ENCODE measurements around the gene SLC2A1. TPM values are rescaled to one million over a fixed set of nuclear protein-coding genes. Genes with fewer than 3 reads are reported as not detected.

Gene SLC2A1
- total RNA-seq (2011; cell fraction: chromatin; rRNA removed; ENCODE audit: low replicate concordance): 278 and 566 TPM in 2 replicates
- 420 and 508 TPM in 2 replicates for total RNA-seq (2011; cell fraction: nucleolus; rRNA removed)
- total RNA-seq (2011; cell fraction: nucleoplasm; rRNA removed): 435 and 495 TPM in 2 replicates
- 93.1 and 145 TPM in 2 replicates for total RNA-seq (2014; rRNA removed)
- total RNA-seq (2014; rRNA removed; fragmentation: Illumina TruSeq; extraction: Trizol): 39.4 and 42.8 TPM in 2 replicates
- 34.9 and 37.4 TPM in 2 replicates for total RNA-seq (2015; rRNA removed; fragmentation: Illumina TruSeq; extraction: Trizol)
- total RNA-seq (2021): 141 and 153 TPM in 2 replicates
- 53.4 and 142 TPM in 2 replicates for polyA plus RNA-seq (2011; rRNA removed)
- 95.7 and 144 TPM in 2 replicates for polyA plus RNA-seq (2011; cell fraction: cytosol; rRNA removed)
- polyA plus RNA-seq (2011; cell fraction: nucleus; rRNA removed): 174 and 230 TPM in 2 replicates
- polyA plus RNA-seq (2012): 54.8 and 81.2 TPM in 2 replicates
- polyA plus RNA-seq (2014; fragmentation: Illumina TruSeq; extraction: Trizol): 73.4 and 73.6 TPM in 2 replicates
- 10 to 100 TPM; 12.6 to 22.9 TPM for polyA plus RNA-seq (2014; fragmentation: Nextera tagmentation; extraction: Ambion mirVana)
- polyA plus RNA-seq (2014; rRNA removed): 48.0 and 52.8 TPM in 2 replicates
- 56.6 and 73.8 TPM in 2 replicates for polyA minus RNA-seq (2011; rRNA and poly(A)+ RNA removed)
- polyA minus RNA-seq (2011; cell fraction: cytosol; rRNA and poly(A)+ RNA removed): 98.1 and 111 TPM in 2 replicates
- polyA minus RNA-seq (2011; cell fraction: nucleus; rRNA and poly(A)+ RNA removed): 86.4 and 99.1 TPM in 2 replicates
- Bru-seq, nascent RNA: percentile 93 among the genes with signal in this experiment
- percentile 81 among the genes with signal in this experiment for BruChase-seq, experiment 1, labeled RNA remaining after a 2-hour chase
- percentile 81 among the genes with signal in this experiment for BruChase-seq, experiment 2, labeled RNA remaining after a 6-hour chase
- long read RNA-seq, experiment 1, transcript SLC2A1-203 (10 exons, 3,670 nt): major isoform, 376 of 1,122 reads
- long read RNA-seq, experiment 1, transcript SLC2A1-204 (2 exons, 541 nt): minor isoform, 10 of 1,122 reads
- long read RNA-seq, experiment 1, partial matches to known transcripts: 595 of 1,122 reads
- long read RNA-seq, experiment 1, other reads (novel, unspliced or antisense): 139 of 1,122 reads
- long read RNA-seq, experiment 2, transcript SLC2A1-203 (10 exons, 3,670 nt): major isoform, 161 of 317 reads
- long read RNA-seq, experiment 2, partial matches to known transcripts: 50 of 317 reads
- long read RNA-seq, experiment 2, other reads (novel, unspliced or antisense): 100 of 317 reads
- long read RNA-seq, experiment 3, transcript SLC2A1-203 (10 exons, 3,670 nt): major isoform, 88 of 105 reads
- long read RNA-seq, experiment 3, partial matches to known transcripts: 10 of 105 reads
- long read RNA-seq, experiment 3, other reads (novel, unspliced or antisense): 5 of 105 reads

GRCh38 chr1:42958488-42959319 lies at the start of gene SLC2A1:
Gene SLC2A1 (minus strand): TSS chr1:42958868. CDS start chr1:42958651, 217 bp downstream.
- Histone ChIP-seq H2AFZ (ENCODE audit: low read depth, low read length) (peak within 1 kb of the TSS; percentile 73), H3K4me3 (peak within 1 kb of the TSS; percentile 91), H3K9me3 (replicated peaks; ENCODE audit: control insufficient read depth, insufficient read depth, low read depth, low read length) (no peaks in the 10 kb centered on the region), H3K36me3 (ENCODE audit: control insufficient read depth, insufficient read depth, low read length) (peaks cover 30% of the 10 kb centered on the region), H3K9ac (ENCODE audit: insufficient read depth in 1 of 2, low read depth in 2 of 2, low read length in 2 of 2) (peak within 1 kb of the TSS; percentile 79 to 97), H3K9me1 (ENCODE audit: control insufficient read depth, insufficient read depth, low read length) (peaks cover 16% of the 10 kb centered on the region), H3K4me2 (ENCODE audit: insufficient read depth, low read length) (peak within 1 kb of the TSS; percentile 94), H4K20me1 (replicated peaks; ENCODE audit: control insufficient read depth, insufficient read depth, low read length) (peaks cover 38% of the 10 kb centered on the region), H3K79me2 (ENCODE audit: control insufficient read depth, insufficient read depth, low read length) (peaks cover 69% of the 10 kb centered on the region), H3K27ac (ENCODE audit: extremely low read depth, low read depth, low read length) (peak within 1 kb of the TSS; percentile 92), H3K4me1 (replicated peaks in 1 of 2; ENCODE audit: control insufficient read depth in 2 of 2, insufficient read depth in 2 of 2, low read length in 2 of 2) (peaks cover 69 to 71% of the 10 kb centered on the region in 2 experiments), H3K27me3 (ENCODE audit: control insufficient read depth in 2 of 2, insufficient read depth in 2 of 2, low read length in 2 of 2) (no peaks in the 10 kb centered on the region)
- intact Hi-C loops (cut with micrococcal nuclease): loop anchor here (1.0 kb wide), 1 partner anchor 22 kb away; no protein-coding TSS in a partner anchor
- WGBS (ENCODE audit: insufficient coverage, low coverage, missing lambda C conversion rate): 2% methylated on average over 82 of the region's 87 CpGs
- in situ Hi-C loops (cut with MboI): no loop called here
- ChIA-PET CTCF (ENCODE audit: low intra/inter-chr PET ratio) (interaction anchor here (1.0 kb wide), 1 partner anchor 115 kb away, joined by 3 read pairs; no protein-coding TSS in a partner anchor), POLR2A (interaction anchor here (0.6 to 1.7 kb wide), 10 partner anchors 9 to 524 kb away, joined by 3 to 9 read pairs (median 3); no protein-coding TSS in a partner anchor)
- BruUV-seq (replicated peaks): no TSS peak
- peak; percentile 84 for ATAC-seq
- FAIRE-seq: peak; percentile 63
- DNase-seq (ENCODE audit: extremely low read depth in 1 of 4, low spot score in 3 of 4): peak; percentile 98 to 99 (median 98)
- TF ChIP-seq CHD2 (IDR thresholded peaks at IDR 0.05; ENCODE audit: low read depth, low read length): no peak
- TF ChIP-seq MYBL2 (IDR thresholded peaks at IDR 0.05; ENCODE audit: low read depth): no peak
- no peak for TF ChIP-seq MYBL2 (CRISPR knock-in tag; IDR thresholded peaks at IDR 0.05; ENCODE audit: borderline replicate concordance)
- peak; percentile 49; the same call in 1 of the 2 replicates for TF ChIP-seq ATF4 (CRISPR knock-in tag; IDR thresholded peaks at IDR 0.05)
- TF ChIP-seq PHTF2 (CRISPR knock-in tag; IDR thresholded peaks at IDR 0.05): no peak
- no peak; the same call in 1 of the 2 replicates for TF ChIP-seq GATAD2B (IDR thresholded peaks at IDR 0.05; ENCODE audit: borderline replicate concordance)
- TF ChIP-seq ZBTB5 (IDR thresholded peaks at IDR 0.05): no peak
- TF ChIP-seq PRMT5 (CRISPR knock-in tag; IDR thresholded peaks at IDR 0.05): no peak
- peak; percentile 45; the same call in 1 of the 2 replicates for TF ChIP-seq HMGXB4 (CRISPR knock-in tag; IDR thresholded peaks at IDR 0.05)
- peak; percentile 95 for TF ChIP-seq HNRNPLL (IDR thresholded peaks at IDR 0.05; ENCODE audit: low read depth, low read length, poor library complexity, severe bottlenecking)
